ENCODE results near the gene OR6C70. TPM values are rescaled to one million over a fixed set of nuclear protein-coding genes. Genes with fewer than 3 reads are reported as not detected.

OR6C70 gene
- total RNA-seq, 1 donor from 2014 or later, result not detected

DNA sequence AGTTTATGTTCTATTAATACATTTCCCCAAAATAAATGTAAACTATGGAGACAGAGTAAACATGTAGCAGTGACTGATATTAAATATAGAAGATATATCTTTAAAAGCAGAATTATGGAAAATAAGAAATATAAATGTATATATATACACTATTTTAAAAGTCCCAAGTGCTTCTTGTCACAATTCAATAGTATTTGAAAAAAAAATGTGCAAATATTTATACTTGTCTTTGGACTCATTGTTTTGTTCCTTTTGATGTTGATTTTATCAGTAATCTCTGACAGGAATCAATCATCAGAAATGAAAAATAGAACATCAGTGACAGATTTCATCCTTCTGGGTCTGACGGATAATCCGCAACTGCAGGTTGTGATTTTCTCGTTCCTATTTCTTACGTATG, 44.0 kb downstream of the OR6C70 start, which contains the start of gene OR6C76:
Gene OR6C76 (plus strand): TSS at position 301 of the 400 bp plus-strand sequence. CDS start 0 bp downstream, at position 301.
- intact Hi-C loops (cut with DNase I), result no loop called here
- DNase-seq (ENCODE audit: low spot score) (no peak), ATAC-seq (no peak)

DNA sequence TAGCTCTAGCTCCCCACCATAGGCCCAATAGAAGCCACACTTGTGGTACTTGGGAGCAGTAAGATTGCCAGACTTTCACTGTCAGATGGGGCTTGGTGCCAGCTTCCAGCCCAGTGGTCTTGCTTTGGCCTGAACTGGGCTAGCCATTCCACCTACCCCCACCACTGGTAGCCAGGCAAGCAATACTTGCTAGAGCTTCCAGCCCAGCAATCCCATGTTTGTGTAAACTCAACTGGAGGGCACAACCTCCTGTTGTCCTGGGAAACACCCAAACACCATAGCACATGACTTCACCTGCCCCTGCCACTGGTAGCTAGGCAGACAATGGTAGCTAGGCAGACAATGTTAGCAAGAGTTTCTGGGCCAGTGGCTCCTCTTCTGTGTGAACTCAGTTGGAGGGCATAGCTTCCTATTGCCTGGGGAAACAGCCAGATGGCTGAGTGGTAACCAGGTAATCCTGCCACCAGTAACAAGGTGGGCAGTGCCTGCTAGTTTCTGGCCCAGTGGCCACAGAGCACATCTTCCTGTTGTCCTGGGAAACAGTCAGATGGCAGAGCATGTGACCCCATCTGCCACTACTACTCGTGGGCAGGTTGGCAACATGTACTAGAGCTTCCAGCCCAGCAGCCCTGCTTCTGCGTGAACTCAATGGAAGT, 49.5 kb downstream of the OR6C70 start:
- no peak for DNase-seq (ENCODE audit: low spot score)
- intact Hi-C loops (cut with DNase I), result loop anchor here (5.0 kb wide), 1 partner anchor 357 kb away; no protein-coding TSS in a partner anchor
- ATAC-seq, result no peak

Other genes with a start within 250 kb of the OR6C70 start
- gene OR10A7, start 249.1 kb downstream of the OR6C70 start, total RNA-seq, result not detected
- gene OR6C74, start 225.5 kb downstream of the OR6C70 start, total RNA-seq, result not detected
- not detected for gene OR6C6, start 173.6 kb downstream of the OR6C70 start, total RNA-seq
- not detected for gene OR6C1, start 155.8 kb downstream of the OR6C70 start, total RNA-seq
- not detected for gene OR6C3, start 139.4 kb downstream of the OR6C70 start, total RNA-seq
- gene OR6C75, start 107.2 kb downstream of the OR6C70 start, total RNA-seq, result not detected
- not detected for gene OR6C65, start 69.6 kb downstream of the OR6C70 start, total RNA-seq
- gene OR6C76, start 43.9 kb downstream of the OR6C70 start, total RNA-seq, result not detected
- not detected for gene OR6C2, start 26.1 kb downstream of the OR6C70 start, total RNA-seq
- not detected for gene OR6C68, start 22.2 kb upstream of the OR6C70 start, total RNA-seq
- gene OR6C4, start 79.5 kb upstream of the OR6C70 start, total RNA-seq, result not detected
- not detected for gene OR2AP1, start 102.3 kb upstream of the OR6C70 start, total RNA-seq
- gene OR10P1, start 166.8 kb upstream of the OR6C70 start, total RNA-seq, result not detected
- gene ITGA7, start 237.8 kb upstream of the OR6C70 start, total RNA-seq, result 307 TPM
- gene BLOC1S1, start 245.9 kb upstream of the OR6C70 start, total RNA-seq, result 171 TPM